OCI-LY1 (cell line): ENCODE measurements around the gene CARF.

Source experiments
- H2AFZ ChIP-seq: fragments of 200-600 bp; sonication (generic), shearing (Covaris generic); 2 replicates; pipeline ENCODE4 v1.6.0; 2014; ENCODE audit warnings: antibody characterized with exemption, mild to moderate bottlenecking, low read length
- H3F3A ChIP-seq: fragments of 200-600 bp; sonication (generic), shearing (Covaris generic); 2 replicates; pipeline ENCODE4 v1.6.0; 2014; ENCODE audit warnings: mild to moderate bottlenecking, antibody characterized with exemption, low read length, moderate library complexity; ENCODE audit not compliant: insufficient read depth
- H3K27ac ChIP-seq: fragments of 200-600 bp; sonication (generic); 2 replicates; pipeline ENCODE4 v1.5.1; 2014; ENCODE audit warnings: low read length, mixed run types, mild to moderate bottlenecking, low read depth; ENCODE audit not compliant: poor library complexity, severe bottlenecking
- H3K27me3 ChIP-seq: fragments of 200-600 bp; sonication (generic); 2 replicates; pipeline ENCODE4 v1.6.0; 2014; ENCODE audit warnings: antibody characterized with exemption, mild to moderate bottlenecking, low read length, moderate library complexity; ENCODE audit not compliant: insufficient read depth
- H3K36me3 ChIP-seq: fragments of 200-600 bp; sonication (generic); 2 replicates; pipeline ENCODE4 v1.6.1; 2014; ENCODE audit warnings: mild to moderate bottlenecking, antibody characterized with exemption, low read length, moderate library complexity, mixed read lengths; ENCODE audit not compliant: insufficient read depth
- H3K4me1 ChIP-seq: fragments of 200-600 bp; sonication (generic); 2 replicates; pipeline ENCODE4 v1.5.1; 2014; ENCODE audit warnings: mild to moderate bottlenecking, low read length, moderate library complexity; ENCODE audit not compliant: insufficient read depth, severe bottlenecking
- H3K4me2 ChIP-seq: fragments of 200-600 bp; sonication (generic), shearing (Covaris generic); 2 replicates; pipeline ENCODE4 v1.6.1; 2014; ENCODE audit warnings: low read length
- H3K4me3 ChIP-seq: fragments of 200-600 bp; sonication (generic); 2 replicates; pipeline ENCODE4 v1.5.1; 2014; ENCODE audit warnings: low read length, low read depth, mild to moderate bottlenecking, mixed read lengths; ENCODE audit not compliant: poor library complexity, severe bottlenecking
- H3K79me2 ChIP-seq: fragments of 200-600 bp; shearing (Covaris generic); 2 replicates; pipeline ENCODE4 v1.6.1; 2016; ENCODE audit warnings: mixed run types, low read length, mixed read lengths; ENCODE audit not compliant: insufficient read depth
- H3K9ac ChIP-seq: fragments of 200-600 bp; sonication (generic), shearing (Covaris generic); 2 replicates; pipeline ENCODE4 v1.6.1; 2014; ENCODE audit warnings: mild to moderate bottlenecking, low read length, mixed read lengths
- H3K9me2 ChIP-seq: fragments of 200-600 bp; sonication (generic), shearing (Covaris generic); 2 replicates; pipeline ENCODE4 v1.6.1; 2014; ENCODE audit warnings: low read depth, mild to moderate bottlenecking, low read length, mixed read lengths
- H3K9me3 ChIP-seq: fragments of 200-600 bp; shearing (Covaris generic); 2 replicates; pipeline ENCODE4 v1.6.1; 2014; ENCODE audit warnings: low read length, mixed read lengths
- H4K20me1 ChIP-seq: fragments of 200-600 bp; sonication (generic), shearing (Covaris generic); 2 replicates; pipeline ENCODE4 v1.6.0; 2016; ENCODE audit warnings: mild to moderate bottlenecking, low read length; ENCODE audit not compliant: insufficient read depth
- CTCF ChIP-seq: fragments of 200-600 bp; sonication (generic), shearing (Covaris generic); IDR thresholded peaks from 2 replicates; pipeline ENCODE4 v1.5.1; 2017; ENCODE audit warnings: mild to moderate bottlenecking, antibody characterized with exemption, low read length, moderate library complexity, mixed read lengths
- EZH2 ChIP-seq: fragments of 200-600 bp; sonication (generic), shearing (Covaris generic); IDR thresholded peaks from 2 replicates; pipeline ENCODE4 v1.8.0; 2017; ENCODE audit warnings: borderline replicate concordance, mixed run types, mild to moderate bottlenecking, antibody characterized with exemption, low read length, moderate library complexity, mixed read lengths

The CARF gene

GRCh38 chr2:203021991-203022390 lies 109.9 kb downstream of the CARF start:
- TF ChIP-seq CTCF (no peak), EZH2 (no peak)
- no peak overlapping the region for H3K9ac ChIP-seq
- H3K27me3 ChIP-seq, result no peaks in the 10 kb centered on the region
- H3K4me2 ChIP-seq, result no peak overlapping the region
- no peak overlapping the region for H2AFZ ChIP-seq
- no peak overlapping the region for H3K4me3 ChIP-seq
- H3K9me3 ChIP-seq, result no peaks in the 10 kb centered on the region
- peaks cover 20% of the 10 kb centered on the region for H3K4me1 ChIP-seq
- H3K27ac ChIP-seq, result no peak overlapping the region
- no peaks in the 10 kb centered on the region for H3F3A ChIP-seq
- no peaks in the 10 kb centered on the region for H3K79me2 ChIP-seq
- no peaks in the 10 kb centered on the region for H4K20me1 ChIP-seq
- no peaks in the 10 kb centered on the region for H3K9me2 ChIP-seq
- H3K36me3 ChIP-seq, result no peaks in the 10 kb centered on the region

- TF ChIP-seq CTCF, result no peak
- no peak for TF ChIP-seq EZH2
- no peak overlapping the region for H3K9ac ChIP-seq
- H3K9me2 ChIP-seq, result no peaks in the 10 kb centered on the region
- no peaks in the 10 kb centered on the region for H3K27me3 ChIP-seq
- no peak overlapping the region for H2AFZ ChIP-seq
- no peaks in the 10 kb centered on the region for H3K79me2 ChIP-seq
- H3K4me2 ChIP-seq, result no peak overlapping the region
- H3K4me3 ChIP-seq, result no peak overlapping the region
- no peak overlapping the region for H3K27ac ChIP-seq
- no peaks in the 10 kb centered on the region for H3F3A ChIP-seq
- H3K36me3 ChIP-seq, result no peaks in the 10 kb centered on the region
- H3K9me3 ChIP-seq, result no peaks in the 10 kb centered on the region
- peaks cover 12% of the 10 kb centered on the region for H3K4me1 ChIP-seq
- no peaks in the 10 kb centered on the region for H4K20me1 ChIP-seq
Observed at GRCh38 chr2:203022751-203023150, 110.7 kb downstream of the CARF start.

- H3K36me3 ChIP-seq, result no peaks in the 10 kb centered on the region
- H3K79me2 ChIP-seq, result no peaks in the 10 kb centered on the region
- H2AFZ ChIP-seq, result no peak overlapping the region
- no peak overlapping the region for H3K4me3 ChIP-seq
- no peaks in the 10 kb centered on the region for H3K9me3 ChIP-seq
- no peaks in the 10 kb centered on the region for H4K20me1 ChIP-seq
- no peaks in the 10 kb centered on the region for H3F3A ChIP-seq
- no peaks in the 10 kb centered on the region for H3K4me1 ChIP-seq
- TF ChIP-seq EZH2, result no peak
- no peak for TF ChIP-seq CTCF
- H3K27me3 ChIP-seq, result no peaks in the 10 kb centered on the region
- H3K9ac ChIP-seq, result no peak overlapping the region
- H3K9me2 ChIP-seq, result no peaks in the 10 kb centered on the region
- H3K4me2 ChIP-seq, result no peak overlapping the region
- no peak overlapping the region for H3K27ac ChIP-seq
Observed at GRCh38 chr2:203025592-203025991, 113.5 kb downstream of the CARF start.
